ENCODE data around the gene GNB5. TPM values are rescaled to one million over a fixed set of nuclear protein-coding genes. Genes with fewer than 3 reads are reported as not detected.
"Not testable (repeated sequence)": the region's sequence is repeated elsewhere in the genome, so short reads cannot be mapped to it uniquely, and the experiment has no call there.

The GNB5 gene
- polyA plus RNA-seq, 4 donors, result 14.7 to 19.4 (median 17.4) TPM

DNA sequence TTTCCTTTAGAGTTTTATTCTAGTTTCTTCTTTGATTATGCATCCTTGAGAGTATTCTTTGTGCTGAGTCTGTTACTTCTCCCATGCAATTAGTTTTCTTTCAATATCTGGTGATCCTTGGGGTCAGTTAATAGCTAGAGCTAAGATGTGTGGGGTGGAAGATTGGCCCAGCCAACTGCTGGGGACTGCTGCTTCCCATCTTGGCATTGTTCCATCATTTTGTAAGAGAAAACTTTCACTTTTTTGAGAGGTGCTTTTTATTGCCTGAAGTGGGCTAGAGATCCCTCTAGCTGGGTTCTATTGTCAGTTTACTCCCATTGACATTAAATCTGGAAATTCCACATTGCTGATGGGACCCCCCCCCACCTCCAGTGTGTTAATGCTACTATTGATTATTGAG lies 94.0 kb downstream of the GNB5 start:
- DNase-seq (ENCODE audit: low read depth in 4 of 4, low spot score in 3 of 4), result no peak

DNA sequence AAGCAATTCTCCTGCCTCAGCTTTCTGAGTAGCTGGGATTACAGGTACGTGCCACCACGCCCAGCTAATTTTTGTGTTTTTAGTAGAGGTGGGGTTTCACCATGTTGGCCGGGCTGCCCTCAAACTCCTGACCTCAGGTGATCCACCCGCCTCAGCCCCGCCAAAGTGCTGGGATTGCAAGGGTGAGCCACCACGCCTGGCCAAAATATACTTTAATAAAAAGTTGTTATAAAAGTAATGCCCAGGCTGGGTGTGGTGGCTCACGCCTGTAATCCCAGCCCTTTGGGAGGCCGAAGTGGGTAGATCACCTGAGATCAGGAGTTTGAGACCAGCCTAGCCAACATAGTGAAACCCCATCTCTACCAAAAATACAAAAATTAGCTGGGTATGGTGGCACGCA lies 94.7 kb downstream of the GNB5 start:
- not testable (repeated sequence) for DNase-seq (ENCODE audit: low read depth in 4 of 4, low spot score in 3 of 4)

DNA sequence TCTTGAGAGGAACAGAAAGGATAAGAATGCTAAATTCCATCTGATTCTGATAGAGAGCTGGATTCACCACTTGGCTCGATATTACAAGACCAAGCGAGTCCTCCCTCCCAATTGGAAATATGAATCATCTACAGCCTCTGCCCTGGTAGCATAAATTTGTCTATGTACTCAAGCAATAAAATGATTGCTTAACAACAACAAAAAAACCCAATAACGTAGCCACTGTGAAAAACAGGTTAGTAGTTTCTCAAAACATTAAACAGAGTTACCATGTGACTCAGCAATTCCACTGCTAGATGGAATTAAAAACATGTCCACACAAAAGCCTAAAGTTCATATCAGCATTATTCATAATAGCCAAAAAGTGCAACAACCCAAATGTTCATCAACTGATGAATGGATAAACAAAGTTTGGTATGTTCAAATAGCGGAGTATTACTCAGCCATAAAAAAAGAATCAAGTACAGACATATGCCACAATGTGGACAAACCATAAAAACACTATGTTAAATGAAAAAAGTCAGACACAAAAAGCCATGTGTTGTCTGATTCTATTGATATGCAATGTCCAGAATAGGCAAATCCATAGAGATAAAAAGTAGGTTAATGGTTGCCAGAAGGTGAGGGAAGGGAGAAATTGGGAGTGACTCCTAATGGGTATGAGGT lies 95.5 kb downstream of the GNB5 start:
- no peak for DNase-seq (ENCODE audit: low read depth in 4 of 4, low spot score in 3 of 4)

GRCh38 chr15:52094811-52095584 lies 96.2 kb downstream of the GNB5 start:
- no peak for DNase-seq (ENCODE audit: low read depth in 4 of 4, low spot score in 3 of 4)

- no peak for DNase-seq (ENCODE audit: low read depth in 4 of 4, low spot score in 3 of 4)
Observed at GRCh38 chr15:52093539-52094510, 97.4 kb downstream of the GNB5 start.

- no peak for DNase-seq (ENCODE audit: low read depth in 4 of 4, low spot score in 3 of 4)
Observed at GRCh38 chr15:52093167-52093538, 98.0 kb downstream of the GNB5 start.

DNA sequence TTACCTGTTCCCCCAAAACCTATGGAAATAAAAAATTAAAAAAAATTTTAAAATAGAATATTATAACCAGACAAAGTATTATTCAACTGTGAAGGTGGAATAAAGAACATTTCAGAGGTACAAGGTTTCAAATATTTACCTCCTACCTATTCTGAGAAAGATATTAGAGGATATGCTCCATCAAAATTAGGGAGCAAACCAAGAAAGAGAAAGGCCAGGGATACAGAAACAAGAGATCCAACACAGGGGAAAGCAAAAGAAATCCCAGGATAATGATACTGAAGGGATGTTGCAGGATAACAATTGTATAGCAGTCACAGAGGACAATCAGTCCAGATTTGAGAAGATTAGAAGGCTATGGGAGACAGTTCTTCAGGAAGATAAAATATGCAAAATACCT lies 101.0 kb downstream of the GNB5 start:
- no peak for DNase-seq (ENCODE audit: low read depth in 4 of 4, low spot score in 3 of 4)

DNA sequence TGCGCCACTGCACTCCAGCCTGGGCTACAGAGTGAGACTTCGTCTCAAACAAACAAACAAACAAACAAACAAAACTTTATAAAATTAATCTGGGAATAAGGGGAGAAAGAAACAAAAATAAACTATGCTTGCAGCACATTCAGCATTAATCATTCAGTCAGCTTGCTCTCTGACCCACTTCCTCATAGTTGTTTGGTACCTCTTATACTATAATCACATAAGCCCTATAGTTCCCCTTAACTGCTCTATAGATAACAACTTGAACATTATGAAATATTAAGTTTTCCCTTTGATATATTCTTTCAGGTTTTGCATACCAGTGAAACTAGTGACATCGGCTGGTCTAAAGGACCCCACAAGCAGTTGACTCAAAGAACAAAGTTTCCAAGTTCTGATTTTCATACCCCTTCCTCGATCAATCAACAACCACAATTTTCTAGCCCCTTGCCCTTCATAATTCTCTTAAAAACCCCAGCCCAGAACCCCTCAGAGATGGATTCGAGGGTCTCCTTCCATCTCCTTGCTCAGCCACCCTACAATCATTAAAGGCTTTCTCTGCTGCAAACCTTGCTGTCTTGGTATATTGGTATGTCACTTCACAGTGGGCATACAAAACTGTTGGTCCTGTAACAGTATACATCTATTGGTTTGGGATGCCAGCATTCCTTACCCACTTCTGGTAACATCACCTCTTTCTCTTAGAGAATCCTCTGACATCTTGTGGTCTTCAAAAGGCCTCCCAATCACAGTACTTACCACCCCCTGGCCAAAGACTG lies 105.0 kb downstream of the GNB5 start:
- no peak for DNase-seq (ENCODE audit: low read depth in 4 of 4, low spot score in 3 of 4)

GRCh38 chr15:52085299-52085698 lies 105.9 kb downstream of the GNB5 start:
- no peak for DNase-seq (ENCODE audit: low read depth in 4 of 4, low spot score in 3 of 4)

GRCh38 chr15:52083603-52084002 lies 107.6 kb downstream of the GNB5 start:
- DNase-seq (ENCODE audit: low read depth in 4 of 4, low spot score in 3 of 4), result no peak

DNA sequence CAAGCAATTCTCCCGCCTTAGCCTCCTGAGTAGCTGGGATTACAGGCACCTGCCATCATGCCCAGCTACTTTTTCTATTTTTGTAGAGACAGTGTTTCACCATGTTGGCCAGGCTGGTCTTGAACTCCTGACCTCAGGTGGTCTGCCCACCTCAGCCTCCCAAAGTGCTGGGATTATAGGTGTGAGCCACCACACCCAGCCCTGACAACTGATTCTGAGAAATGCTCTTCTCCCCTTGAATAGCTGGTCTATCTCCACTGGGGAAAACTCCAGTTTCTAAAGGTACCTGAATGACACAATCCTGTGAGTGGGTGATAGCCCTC lies 108.2 kb downstream of the GNB5 start:
- not testable (repeated sequence) for DNase-seq (ENCODE audit: low read depth in 4 of 4, low spot score in 3 of 4)

DNA sequence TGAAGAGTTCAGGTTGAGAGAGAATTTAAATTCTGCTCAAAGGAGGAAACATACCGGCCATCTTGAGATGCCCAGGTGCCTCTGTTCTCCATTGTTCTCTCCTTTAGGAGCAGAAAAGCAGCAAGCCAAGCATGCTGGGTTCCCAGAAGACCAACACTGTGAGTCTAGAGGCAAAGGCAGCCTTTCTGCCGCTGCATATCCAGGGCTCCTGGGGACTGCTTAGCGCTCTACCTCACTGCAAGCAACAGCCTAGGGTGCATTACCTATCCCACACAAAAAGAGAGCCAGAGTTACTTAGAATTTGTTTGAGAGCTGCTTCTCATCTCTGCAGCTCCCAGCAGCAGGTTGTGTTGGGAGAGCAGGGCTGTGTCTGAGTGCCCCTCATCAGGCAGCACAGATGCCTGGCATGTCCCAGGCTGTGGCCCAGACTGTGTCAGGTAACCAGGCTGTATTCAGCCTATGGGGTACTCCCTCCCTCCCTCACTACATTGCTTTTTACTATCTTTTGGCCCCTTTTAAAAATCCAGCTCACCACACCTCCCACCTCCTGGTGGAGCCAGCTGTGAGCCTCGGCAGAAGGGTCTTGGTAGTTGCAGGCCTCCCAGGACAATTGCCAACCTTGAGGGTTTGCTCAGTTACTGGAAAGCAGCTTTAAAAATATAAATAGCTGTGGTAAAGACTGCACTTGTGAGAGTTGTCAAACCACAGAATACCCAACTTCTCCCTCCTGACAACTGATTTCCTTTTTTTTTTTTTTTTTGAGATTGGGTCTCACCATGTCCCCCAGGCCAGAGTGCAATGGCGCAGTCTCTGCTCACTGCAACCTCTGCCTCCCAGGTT lies 108.8 kb downstream of the GNB5 start:
- no peak for DNase-seq (ENCODE audit: low read depth in 4 of 4, low spot score in 3 of 4)

DNA sequence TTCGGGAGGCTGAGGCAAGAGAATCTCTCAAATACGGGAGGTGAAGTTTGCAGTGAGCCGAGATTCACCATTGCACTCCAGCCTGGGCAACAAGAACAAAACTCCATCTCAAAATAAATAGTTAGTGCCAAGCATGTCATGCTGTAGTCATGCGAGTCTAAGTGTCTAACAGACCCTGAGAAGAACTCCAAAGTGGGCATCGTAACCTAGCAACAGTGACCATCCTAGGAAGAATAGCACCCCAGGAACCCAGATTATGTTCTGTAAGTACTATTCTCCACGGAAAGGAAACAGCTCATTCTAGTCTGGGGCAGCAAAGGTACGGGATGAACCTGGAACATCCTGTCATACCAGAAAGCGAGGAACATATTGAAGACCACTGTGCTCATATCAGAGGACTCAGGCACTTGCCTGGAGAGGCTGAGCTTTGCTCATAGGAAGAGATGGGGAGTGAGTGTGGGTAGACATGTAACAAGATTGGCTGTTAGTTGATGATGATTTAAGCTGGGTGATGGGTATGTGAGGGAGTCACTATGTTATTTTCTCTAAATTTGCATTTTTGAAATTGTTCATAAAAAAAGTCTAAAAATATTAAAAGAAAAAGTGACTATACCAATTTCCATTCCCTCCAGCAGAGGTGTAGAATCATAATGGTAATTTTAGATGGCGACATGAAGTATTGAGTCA lies 110.3 kb downstream of the GNB5 start:
- no peak for DNase-seq (ENCODE audit: low read depth in 4 of 4, low spot score in 3 of 4)

DNA sequence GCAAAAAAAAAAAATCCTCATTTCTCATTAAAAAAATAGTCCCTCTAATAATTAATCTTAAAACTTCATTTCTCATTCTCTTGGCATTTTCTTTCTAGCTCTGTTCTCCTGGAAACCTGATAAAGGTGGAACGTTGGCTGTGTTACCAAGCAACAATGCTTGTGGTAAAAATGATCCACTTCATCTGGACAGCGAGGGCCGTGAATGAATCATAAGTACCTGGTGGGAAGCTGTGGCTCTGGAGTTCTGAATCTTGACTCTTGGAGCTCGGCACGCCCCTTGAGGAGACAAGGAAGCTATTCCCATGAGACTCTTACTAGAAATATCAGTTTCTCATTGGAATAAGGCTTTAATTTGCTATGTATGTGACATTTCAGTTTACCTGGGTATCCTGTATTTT lies 111.2 kb downstream of the GNB5 start:
- DNase-seq (ENCODE audit: low read depth in 4 of 4, low spot score in 3 of 4), result no peak

DNA sequence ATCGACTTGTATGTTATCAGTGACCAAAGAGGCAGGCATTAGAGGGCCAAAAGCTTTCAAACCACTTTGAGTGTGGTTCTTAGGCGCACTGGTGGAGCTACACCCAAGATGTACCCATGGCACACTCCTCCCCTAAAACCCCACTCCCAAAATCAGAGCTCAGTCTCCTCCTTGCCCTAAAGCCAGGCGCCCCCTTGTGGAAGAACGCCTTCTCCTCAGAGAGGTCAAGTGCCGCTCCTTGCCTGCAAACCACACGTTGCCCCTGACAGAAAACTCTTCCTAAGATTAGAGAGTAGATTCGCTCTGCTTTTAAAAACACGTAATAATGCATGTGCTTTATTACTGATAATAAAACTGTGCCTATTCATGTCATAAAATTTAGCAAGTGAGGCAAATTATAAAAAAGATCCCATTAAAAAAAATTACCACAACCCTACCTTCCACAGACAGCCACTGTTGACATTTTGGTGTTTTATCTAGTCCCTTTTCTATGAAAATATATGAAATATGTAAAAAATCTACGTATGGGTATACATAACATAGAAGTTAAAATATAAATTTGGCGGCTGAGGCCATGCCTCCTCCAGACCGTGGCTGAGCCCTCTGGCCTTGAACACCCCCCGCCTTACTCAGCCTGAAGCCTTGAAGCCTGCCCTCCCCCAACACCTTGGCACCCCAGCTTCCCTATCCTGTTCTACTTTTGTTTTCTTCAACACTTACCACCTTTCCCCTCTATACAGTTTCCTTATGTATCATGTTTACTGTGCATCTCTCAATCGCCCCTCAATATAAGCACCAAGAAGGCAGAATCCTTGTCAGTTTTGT lies 112.1 kb downstream of the GNB5 start:
- no peak for DNase-seq (ENCODE audit: low read depth in 4 of 4, low spot score in 3 of 4)

DNA sequence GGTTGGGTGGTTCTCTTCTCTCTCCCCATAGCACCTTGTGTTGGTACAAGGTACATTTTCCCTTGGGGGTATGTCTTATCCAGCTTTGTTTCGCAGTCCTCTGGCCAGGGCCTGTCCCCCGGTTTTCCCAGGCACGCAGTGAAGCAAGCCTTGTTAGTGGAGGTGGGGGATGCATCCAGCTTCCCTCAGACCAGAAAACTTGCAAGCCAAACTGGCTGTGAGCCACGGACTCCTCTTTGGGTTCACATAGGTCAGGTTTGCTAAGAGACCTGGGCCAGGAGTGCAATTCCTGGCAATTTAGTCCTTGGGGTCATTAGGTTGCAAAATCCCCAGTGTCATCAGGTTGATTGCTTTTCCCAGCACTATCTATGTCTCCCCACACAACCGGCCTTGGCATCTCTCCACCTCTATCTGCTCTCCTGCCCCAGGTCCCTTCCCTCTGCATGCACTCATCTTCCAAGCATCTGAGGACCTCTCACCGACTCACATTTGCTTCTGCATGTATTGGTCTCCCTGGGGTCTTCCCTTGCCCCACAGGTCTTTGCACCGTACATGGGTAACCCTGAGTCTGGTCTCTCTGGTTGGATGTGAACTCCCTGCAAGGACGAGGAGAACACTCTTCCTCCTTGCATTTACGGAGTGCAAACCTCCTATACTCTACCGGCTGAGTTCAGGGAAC lies 112.9 kb downstream of the GNB5 start:
- DNase-seq (ENCODE audit: low read depth in 4 of 4, low spot score in 3 of 4), result no peak

DNA sequence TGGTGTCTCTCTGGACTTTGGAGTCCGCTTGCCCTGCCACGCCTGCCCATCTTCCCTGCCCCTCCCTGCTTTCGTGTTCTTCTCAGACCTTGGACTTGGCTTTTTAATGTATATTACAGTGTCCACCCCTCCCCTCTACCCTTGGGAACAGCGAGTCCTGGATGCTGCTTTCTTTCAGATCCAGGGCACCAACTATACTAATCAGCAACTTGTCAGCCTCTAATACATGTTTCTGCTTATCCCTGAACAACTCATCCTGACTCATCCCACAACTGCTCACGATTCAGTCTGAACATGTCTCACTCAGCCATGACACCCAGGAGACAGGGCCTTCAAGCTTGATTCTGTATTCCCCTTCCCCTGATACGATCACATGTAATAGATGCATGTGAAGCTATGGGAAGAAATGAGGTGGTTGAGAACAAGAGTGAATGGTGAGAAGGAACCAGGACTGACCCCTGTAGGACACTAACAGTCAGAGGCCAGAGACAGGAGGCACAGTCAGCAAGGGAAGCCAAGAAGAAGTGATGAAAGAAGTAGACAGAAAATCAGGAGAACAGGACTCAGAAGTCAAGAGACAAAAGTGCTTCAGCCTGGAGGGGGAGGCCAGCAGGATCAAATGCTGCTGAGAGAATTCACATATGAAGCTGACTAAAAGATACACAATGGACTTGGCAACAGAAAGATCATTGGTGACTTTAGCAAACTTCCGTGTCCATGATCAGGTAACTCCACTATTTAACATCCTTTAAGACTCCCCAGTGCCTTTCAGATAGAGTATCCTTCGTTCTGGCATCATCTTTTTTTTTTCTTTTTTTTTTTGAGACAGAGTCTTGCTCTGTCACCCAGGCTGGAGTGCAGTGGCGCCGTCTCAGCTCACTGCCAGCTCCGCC lies 114.1 kb downstream of the GNB5 start:
- DNase-seq (ENCODE audit: low read depth in 4 of 4, low spot score in 3 of 4), result no peak

Measured in left renal pelvis (tissue), 4 donors.